Lung (tissue), 12 donors: ENCODE data around the gene BATF. TPM values are rescaled to one million over a fixed set of nuclear protein-coding genes. Genes with fewer than 3 reads are reported as not detected.

Experiments used
- ATAC-seq: fragments of 200-7000 bp; cut with Tn5 transposase; one replicate; pipeline ENCODE4 v1.9.1; 2020; ENCODE audit warnings: moderate number of reproducible peaks; ENCODE audit not compliant: insufficient read depth, low FRiP score
- DNase-seq, 3 donors: peaks; one replicate each; pipeline ENCODE4 v3.0.0-alpha.2; 2013 to 2017
- H3K27ac ChIP-seq, 2 donors: one replicate each; pipeline ENCODE4 v1.5.1; 2013; ENCODE audit warnings: mild to moderate bottlenecking in 2 of 2, moderate library complexity in 2 of 2, control low read depth in 1 of 2, inconsistent platforms in 1 of 2, low read depth in 1 of 2, low read length in 1 of 2
- H3K27me3 ChIP-seq, 3 donors: one replicate each; pipeline ENCODE4 v1.5.1; 2013; ENCODE audit warnings: low read length in 2 of 3; ENCODE audit not compliant: control insufficient read depth in 3 of 3, insufficient read depth in 3 of 3
- H3K36me3 ChIP-seq, 4 donors: one replicate each; pipeline ENCODE4 v1.5.1; 2013; ENCODE audit warnings: low read length in 4 of 4, mild to moderate bottlenecking in 1 of 4, moderate library complexity in 1 of 4; ENCODE audit not compliant: control insufficient read depth in 4 of 4, insufficient read depth in 4 of 4
- H3K4me1 ChIP-seq, 5 donors: one replicate each; pipeline ENCODE4 v1.5.1; 2013; ENCODE audit warnings: low read length in 5 of 5, mild to moderate bottlenecking in 2 of 5, moderate library complexity in 1 of 5; ENCODE audit not compliant: control insufficient read depth in 5 of 5, insufficient read depth in 5 of 5
- H3K4me3 ChIP-seq: one replicate; pipeline ENCODE4 v1.5.1; 2013; ENCODE audit warnings: mild to moderate bottlenecking, control low read depth, moderate library complexity
- H3K9ac ChIP-seq, 2 donors: one replicate each; pipeline ENCODE4 v1.5.1; 2013; ENCODE audit warnings: low read length in 2 of 2, control low read depth in 1 of 2; ENCODE audit not compliant: insufficient read depth in 1 of 2
- H3K9me3 ChIP-seq, 4 donors: one replicate each; pipeline ENCODE4 v1.5.1; 2013; ENCODE audit warnings: low read length in 3 of 4, mild to moderate bottlenecking in 1 of 4, moderate library complexity in 1 of 4; ENCODE audit not compliant: control insufficient read depth in 4 of 4, insufficient read depth in 3 of 4
- CTCF ChIP-seq: IDR thresholded peaks from 2 replicates; pipeline ENCODE4 v1.5.1; 2012; ENCODE audit warnings: mild to moderate bottlenecking; ENCODE audit errors: control extremely low read depth, extremely low read depth
- WGBS, 2 donors: extraction: QIAGEN DNeasy Blood & Tissue Kit; methylation state at CpG; one replicate each; pipeline ENCODE4 v1.1.7; 2013; 5-methylcytosine and 5-hydroxymethylcytosine counted together
- polyA plus RNA-seq, 2 donors: library from polyadenylated mRNA; stranded (reverse); fragments of 200-250 nt; gene quantifications; one replicate each; pipeline ENCODE4 v1.2.1, GENCODE V29; 2013
- total RNA-seq, 2 donors: library from RNA; depleted of rRNA in 1 of 2; stranded (reverse); fragments of >200 nt in 1 of 2; gene quantifications; one replicate each; pipeline ENCODE4 v1.2.1, GENCODE V29; 2014 to 2021
- donor health status: control.
- donor health status: control.
- donor health status: Bipolar disorder and iron deficiency.
- donor health status: healthy.
- donor health status: DM: yes; HTN: yes; CAD: no.

Gene BATF
- total and polyA plus RNA-seq, 4 donors: 7.4 to 74.3 (median 11.7) TPM

- no peaks in the 10 kb centered on the region for H3K4me1 ChIP-seq
- H3K36me3 ChIP-seq: no peaks in the 10 kb centered on the region
- 34 to 67% methylated on average over 4 of the region's 4 CpGs for WGBS, 2 donors
- no peak for TF ChIP-seq CTCF
- H3K27me3 ChIP-seq: no peaks in the 10 kb centered on the region
- no peak for ATAC-seq
- H3K9ac ChIP-seq: no peak overlapping the region
- peaks cover 0 to 1% (median 0%) of the 10 kb centered on the region in 4 donors for H3K9me3 ChIP-seq
- no peak overlapping the region for H3K4me3 ChIP-seq
- no peak overlapping the region for H3K27ac ChIP-seq
- DNase-seq: no peak
Observed at GRCh38 chr14:75497191-75497590, 25.1 kb upstream of the BATF start.

GRCh38 chr14:75497701-75498100, 24.6 kb upstream of the BATF start:
- 92 to 95% methylated on average over 11 of the region's 11 CpGs for WGBS, 2 donors
- ATAC-seq: no peak
- H3K4me1 ChIP-seq: no peaks in the 10 kb centered on the region

GRCh38 chr14:75499084-75499875, 23.0 kb upstream of the BATF start:
- Histone ChIP-seq H3K9ac (no peak overlapping the region), H3K4me3 (no peak overlapping the region), H3K27ac (no peak overlapping the region), H3K27me3 (no peaks in the 10 kb centered on the region), H3K36me3 (no peaks in the 10 kb centered on the region), H3K4me1 (no peaks in the 10 kb centered on the region), H3K9me3 (peaks cover 0 to 1% (median 0%) of the 10 kb centered on the region in 4 donors)
- TF ChIP-seq CTCF: no peak
- ATAC-seq: no peak
- no peak for DNase-seq
- WGBS, 2 donors: 93% methylated on average over 16 of the region's 16 CpGs

More at GRCh38 chr14:75497701-75498100, 24.6 kb upstream of the BATF start:
- no peak overlapping the region for H3K4me3 ChIP-seq
- DNase-seq: no peak
- TF ChIP-seq CTCF: no peak
- peaks cover 0 to 1% (median 0%) of the 10 kb centered on the region in 4 donors for H3K9me3 ChIP-seq
- H3K27ac ChIP-seq: no peak overlapping the region
- H3K27me3 ChIP-seq: no peaks in the 10 kb centered on the region
- H3K9ac ChIP-seq: no peak overlapping the region
- H3K36me3 ChIP-seq: no peaks in the 10 kb centered on the region
